HL-60 (cell line): ENCODE results near the gene SDK1.

ENCODE experiments used
- GABPA ChIP-seq: IDR thresholded peaks from 2 replicates; pipeline ENCODE4 v1.6.1; 2012; ENCODE audit warnings: low read depth
- POLR2AphosphoS5 ChIP-seq: IDR thresholded peaks from 2 replicates; pipeline ENCODE4 v1.6.1; 2012; ENCODE audit warnings: low read depth
- SPI1 ChIP-seq: IDR thresholded peaks from 2 replicates; pipeline ENCODE4 v1.6.1; 2012; ENCODE audit warnings: low read depth, mild to moderate bottlenecking, borderline replicate concordance
- TF ChIP-seq, protein P1 (sequence below): IDR thresholded peaks from one replicate; pipeline ENCODE4 v1.5.1; 2011; ENCODE audit warnings: low read length, control low read depth, inconsistent platforms; ENCODE audit not compliant: insufficient read depth

- TF ChIP-seq, protein P1, sequence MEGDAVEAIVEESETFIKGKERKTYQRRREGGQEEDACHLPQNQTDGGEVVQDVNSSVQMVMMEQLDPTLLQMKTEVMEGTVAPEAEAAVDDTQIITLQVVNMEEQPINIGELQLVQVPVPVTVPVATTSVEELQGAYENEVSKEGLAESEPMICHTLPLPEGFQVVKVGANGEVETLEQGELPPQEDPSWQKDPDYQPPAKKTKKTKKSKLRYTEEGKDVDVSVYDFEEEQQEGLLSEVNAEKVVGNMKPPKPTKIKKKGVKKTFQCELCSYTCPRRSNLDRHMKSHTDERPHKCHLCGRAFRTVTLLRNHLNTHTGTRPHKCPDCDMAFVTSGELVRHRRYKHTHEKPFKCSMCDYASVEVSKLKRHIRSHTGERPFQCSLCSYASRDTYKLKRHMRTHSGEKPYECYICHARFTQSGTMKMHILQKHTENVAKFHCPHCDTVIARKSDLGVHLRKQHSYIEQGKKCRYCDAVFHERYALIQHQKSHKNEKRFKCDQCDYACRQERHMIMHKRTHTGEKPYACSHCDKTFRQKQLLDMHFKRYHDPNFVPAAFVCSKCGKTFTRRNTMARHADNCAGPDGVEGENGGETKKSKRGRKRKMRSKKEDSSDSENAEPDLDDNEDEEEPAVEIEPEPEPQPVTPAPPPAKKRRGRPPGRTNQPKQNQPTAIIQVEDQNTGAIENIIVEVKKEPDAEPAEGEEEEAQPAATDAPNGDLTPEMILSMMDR = no peak
- no peak for TF ChIP-seq GABPA
- TF ChIP-seq SPI1 = no peak
- no peak for TF ChIP-seq POLR2AphosphoS5
Observed at GRCh38 chr7:4133491-4134044, 832.5 kb downstream of the SDK1 start.
